Upper lobe of left lung (tissue), 4 donors: ENCODE results near the gene CAPN5.

Source experiments
- EP300 ChIP-seq, 4 donors: sonication (generic); formaldehyde crosslinking; IDR thresholded peaks; one replicate each; pipeline ENCODE4 v1.5.1; 2017; ENCODE audit warnings: antibody characterized with exemption in 4 of 4, control low read depth in 2 of 4
- POLR2A ChIP-seq, 4 donors: fragments of 450-650 bp; IDR thresholded peaks; one replicate each; pipeline ENCODE4 v1.5.1; 2016 to 2017; ENCODE audit warnings: antibody characterized with exemption in 4 of 4, mild to moderate bottlenecking in 2 of 4
- TF ChIP-seq, protein P1 (sequence below), 6 experiments: fragments of 450-650 bp in 4 of 6; fragments of 200-600 bp in 2 of 6; sonication (generic) in 2 of 6; IDR thresholded peaks; one replicate each; pipeline ENCODE4 v1.5.1; 2016 to 2019; ENCODE audit warnings: antibody characterized with exemption in 6 of 6

DNA sequence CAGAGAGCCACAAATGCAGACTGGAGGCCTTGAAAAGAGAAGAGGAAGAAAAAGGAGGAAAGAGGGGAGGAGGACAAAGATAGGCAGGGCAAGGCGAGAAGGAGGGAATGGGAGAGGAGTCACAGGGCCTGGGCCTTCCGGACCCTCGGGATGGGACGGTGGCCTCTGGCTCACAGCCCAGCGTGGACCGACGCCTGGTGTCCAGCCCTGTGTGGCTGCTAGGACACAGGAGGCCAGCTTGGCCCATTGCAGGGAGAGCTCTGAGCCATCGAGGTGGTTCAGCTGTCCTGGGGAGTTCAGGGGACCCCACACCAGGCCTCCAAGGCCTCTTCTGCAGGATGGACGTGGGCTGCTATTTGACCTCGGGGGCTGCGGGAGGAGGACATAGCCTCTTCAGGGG lies 70.7 kb downstream of the CAPN5 start:
- TF ChIP-seq, protein P1, sequence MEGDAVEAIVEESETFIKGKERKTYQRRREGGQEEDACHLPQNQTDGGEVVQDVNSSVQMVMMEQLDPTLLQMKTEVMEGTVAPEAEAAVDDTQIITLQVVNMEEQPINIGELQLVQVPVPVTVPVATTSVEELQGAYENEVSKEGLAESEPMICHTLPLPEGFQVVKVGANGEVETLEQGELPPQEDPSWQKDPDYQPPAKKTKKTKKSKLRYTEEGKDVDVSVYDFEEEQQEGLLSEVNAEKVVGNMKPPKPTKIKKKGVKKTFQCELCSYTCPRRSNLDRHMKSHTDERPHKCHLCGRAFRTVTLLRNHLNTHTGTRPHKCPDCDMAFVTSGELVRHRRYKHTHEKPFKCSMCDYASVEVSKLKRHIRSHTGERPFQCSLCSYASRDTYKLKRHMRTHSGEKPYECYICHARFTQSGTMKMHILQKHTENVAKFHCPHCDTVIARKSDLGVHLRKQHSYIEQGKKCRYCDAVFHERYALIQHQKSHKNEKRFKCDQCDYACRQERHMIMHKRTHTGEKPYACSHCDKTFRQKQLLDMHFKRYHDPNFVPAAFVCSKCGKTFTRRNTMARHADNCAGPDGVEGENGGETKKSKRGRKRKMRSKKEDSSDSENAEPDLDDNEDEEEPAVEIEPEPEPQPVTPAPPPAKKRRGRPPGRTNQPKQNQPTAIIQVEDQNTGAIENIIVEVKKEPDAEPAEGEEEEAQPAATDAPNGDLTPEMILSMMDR (IDR thresholded peaks at IDR 0.05): no peak
- TF ChIP-seq EP300 (IDR thresholded peaks at IDR 0.05) (no peak), POLR2A (IDR thresholded peaks at IDR 0.05) (no peak)
